ENCODE results near the gene TP73. TPM values are rescaled to one million over a fixed set of nuclear protein-coding genes. Genes with fewer than 3 reads are reported as not detected.

The TP73 gene
- total and polyA plus RNA-seq, 2 donors (not counting 1 experiment from before 2014, with no cell fraction given): 1.2 to 2.4 TPM

GRCh38 chr1:3674100-3675094 lies 22.1 kb downstream of the TP73 start:
- DNase-seq (no peak), ATAC-seq (ENCODE audit: low read depth) (no peak)
- no peaks in the 10 kb centered on the region for H4K20me1 ChIP-seq (ENCODE audit: control insufficient read depth, insufficient read depth, low read length, poor library complexity, severe bottlenecking)
- POLR2A ChIA-PET: no interaction called here
- H3K4me1 ChIP-seq (ENCODE audit: control insufficient read depth in 2 of 2, insufficient read depth in 2 of 2, low read length in 2 of 2): peaks cover 51 to 66% of the 10 kb centered on the region in 2 donors
- Mint-ChIP-seq H3K4me3 (peak overlapping the region; percentile 84), H3K4me1 (peaks cover 63% of the 10 kb centered on the region), H3K27ac (peak overlapping the region; percentile 80), H3K9me3 (ENCODE audit: insufficient read depth) (no peaks in the 10 kb centered on the region), H3K27me3 (no peaks in the 10 kb centered on the region)
- WGBS (ENCODE audit: insufficient coverage): 79% methylated on average over 29 of the region's 30 CpGs
- peak overlapping the region in 1 of 2 donors; percentile 43 for H3K27ac ChIP-seq (ENCODE audit: low read length in 2 of 2)
- H3K4me2 ChIP-seq (replicated peaks; ENCODE audit: low read depth, low read length, poor library complexity, severe bottlenecking): peak overlapping the region; percentile 68
- no peak overlapping the region for H2AFZ ChIP-seq (ENCODE audit: insufficient read depth, low read depth, low read length, poor library complexity, severe bottlenecking)
- no peak overlapping the region for H3K4me3 ChIP-seq (ENCODE audit: control extremely low read depth in 1 of 5, extremely low read depth in 1 of 5, insufficient read depth in 1 of 5, low read depth in 2 of 5, low read length in 4 of 5)
- intact Hi-C loops (cut with micrococcal nuclease): no loop called here
- peaks cover 0 to 3% (median 0%) of the 10 kb centered on the region in 4 experiments for H3K27me3 ChIP-seq (replicated peaks in 1 of 4; ENCODE audit: control extremely low read depth in 1 of 4, control insufficient read depth in 3 of 4, insufficient read depth in 4 of 4, low read length in 3 of 4)
- no peak overlapping the region for H3K9ac ChIP-seq (ENCODE audit: low read length)
- no peaks in the 10 kb centered on the region for H3K79me2 ChIP-seq (ENCODE audit: control insufficient read depth, insufficient read depth, low read length)
- no peaks in the 10 kb centered on the region for H3K9me3 ChIP-seq (ENCODE audit: control extremely low read depth in 1 of 3, control insufficient read depth in 2 of 3, insufficient read depth in 1 of 3, low read length in 2 of 3)
- CTCF ChIA-PET: interaction anchor here (1.5 to 2.0 kb wide), 3 partner anchors 21 to 28 kb away, joined by 4 to 6 read pairs (median 4); partner anchors contain the start of gene WRAP73
- no peaks in the 10 kb centered on the region for H3K36me3 ChIP-seq (replicated peaks in 1 of 2; ENCODE audit: control extremely low read depth in 1 of 2, control insufficient read depth in 1 of 2, extremely low read depth in 1 of 2, insufficient read depth in 2 of 2, low read length in 1 of 2)
- TF ChIP-seq EZH2 (IDR thresholded peaks at IDR 0.05; ENCODE audit: borderline replicate concordance, insufficient read depth, low read depth, low read length, poor library complexity, severe bottlenecking): no peak
- TF ChIP-seq, protein P1, sequence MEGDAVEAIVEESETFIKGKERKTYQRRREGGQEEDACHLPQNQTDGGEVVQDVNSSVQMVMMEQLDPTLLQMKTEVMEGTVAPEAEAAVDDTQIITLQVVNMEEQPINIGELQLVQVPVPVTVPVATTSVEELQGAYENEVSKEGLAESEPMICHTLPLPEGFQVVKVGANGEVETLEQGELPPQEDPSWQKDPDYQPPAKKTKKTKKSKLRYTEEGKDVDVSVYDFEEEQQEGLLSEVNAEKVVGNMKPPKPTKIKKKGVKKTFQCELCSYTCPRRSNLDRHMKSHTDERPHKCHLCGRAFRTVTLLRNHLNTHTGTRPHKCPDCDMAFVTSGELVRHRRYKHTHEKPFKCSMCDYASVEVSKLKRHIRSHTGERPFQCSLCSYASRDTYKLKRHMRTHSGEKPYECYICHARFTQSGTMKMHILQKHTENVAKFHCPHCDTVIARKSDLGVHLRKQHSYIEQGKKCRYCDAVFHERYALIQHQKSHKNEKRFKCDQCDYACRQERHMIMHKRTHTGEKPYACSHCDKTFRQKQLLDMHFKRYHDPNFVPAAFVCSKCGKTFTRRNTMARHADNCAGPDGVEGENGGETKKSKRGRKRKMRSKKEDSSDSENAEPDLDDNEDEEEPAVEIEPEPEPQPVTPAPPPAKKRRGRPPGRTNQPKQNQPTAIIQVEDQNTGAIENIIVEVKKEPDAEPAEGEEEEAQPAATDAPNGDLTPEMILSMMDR (IDR thresholded peaks at IDR 0.05): no peak

DNA sequence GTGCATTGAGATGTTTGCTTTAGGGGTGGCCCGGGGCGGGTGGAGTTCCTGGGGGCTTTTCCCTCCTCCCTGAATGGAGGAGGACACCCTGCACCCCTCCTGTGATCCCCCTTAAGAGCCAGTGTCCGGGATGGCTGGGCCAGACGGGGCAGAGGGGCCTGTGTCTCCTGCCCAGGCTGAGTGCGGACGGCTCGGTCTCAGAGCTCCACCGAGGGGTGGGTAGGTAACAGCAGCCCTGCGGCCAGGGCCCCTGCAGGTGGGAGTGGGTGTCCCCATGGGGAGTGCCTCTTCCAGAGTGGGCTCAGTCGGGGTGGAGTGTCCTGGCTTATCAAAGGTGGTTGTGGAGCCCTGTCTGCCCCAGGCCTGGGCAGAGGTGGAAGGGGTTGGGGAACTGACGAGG lies 23.1 kb downstream of the TP73 start:
- Histone ChIP-seq H3K27ac (ENCODE audit: low read length in 2 of 2) (no peak overlapping the region), H3K4me2 (replicated peaks; ENCODE audit: low read depth, low read length, poor library complexity, severe bottlenecking) (no peak overlapping the region), H3K4me3 (ENCODE audit: control extremely low read depth in 1 of 5, extremely low read depth in 1 of 5, insufficient read depth in 1 of 5, low read depth in 2 of 5, low read length in 4 of 5) (no peak overlapping the region), H2AFZ (ENCODE audit: insufficient read depth, low read depth, low read length, poor library complexity, severe bottlenecking) (no peak overlapping the region), H3K9me3 (ENCODE audit: control extremely low read depth in 1 of 3, control insufficient read depth in 2 of 3, insufficient read depth in 1 of 3, low read length in 2 of 3) (peaks cover 0 to 7% (median 0%) of the 10 kb centered on the region in 3 donors), H3K27me3 (replicated peaks in 1 of 4; ENCODE audit: control extremely low read depth in 1 of 4, control insufficient read depth in 3 of 4, insufficient read depth in 4 of 4, low read length in 3 of 4) (peaks cover 0 to 3% (median 0%) of the 10 kb centered on the region in 4 experiments), H3K4me1 (ENCODE audit: control insufficient read depth in 2 of 2, insufficient read depth in 2 of 2, low read length in 2 of 2) (peaks cover 52 to 76% of the 10 kb centered on the region in 2 donors), H3K79me2 (ENCODE audit: control insufficient read depth, insufficient read depth, low read length) (no peaks in the 10 kb centered on the region), H4K20me1 (ENCODE audit: control insufficient read depth, insufficient read depth, low read length, poor library complexity, severe bottlenecking) (no peaks in the 10 kb centered on the region), H3K9ac (ENCODE audit: low read length) (no peak overlapping the region), H3K36me3 (replicated peaks in 1 of 2; ENCODE audit: control extremely low read depth in 1 of 2, control insufficient read depth in 1 of 2, extremely low read depth in 1 of 2, insufficient read depth in 2 of 2, low read length in 1 of 2) (no peaks in the 10 kb centered on the region)
- ATAC-seq (ENCODE audit: low read depth) (no peak), DNase-seq (no peak)
- Mint-ChIP-seq H3K27me3 (no peaks in the 10 kb centered on the region), H3K4me1 (peaks cover 74% of the 10 kb centered on the region), H3K27ac (peak overlapping the region; percentile 68), H3K9me3 (ENCODE audit: insufficient read depth) (no peaks in the 10 kb centered on the region), H3K4me3 (no peak overlapping the region)
- POLR2A ChIA-PET: no interaction called here
- CTCF ChIA-PET: no interaction called here
- TF ChIP-seq, protein P1 (IDR thresholded peaks at IDR 0.05): no peak
- TF ChIP-seq EZH2 (IDR thresholded peaks at IDR 0.05; ENCODE audit: borderline replicate concordance, insufficient read depth, low read depth, low read length, poor library complexity, severe bottlenecking): no peak
- WGBS (ENCODE audit: insufficient coverage): 90% methylated on average over 11 of the region's 11 CpGs
- intact Hi-C loops (cut with micrococcal nuclease): no loop called here

Data from B cell (primary cell).